NCI-H345 (cell line): ENCODE data around the gene ZNF165.
"Not testable (repeated sequence)": the region's sequence is repeated elsewhere in the genome, so short reads cannot be mapped to it uniquely, and the experiment has no call there.

Source experiments
- DNase-seq: peaks from one replicate; lab custom pipeline; 2025; lab: John Stamatoyannopoulos, UW

The ZNF165 gene

DNA sequence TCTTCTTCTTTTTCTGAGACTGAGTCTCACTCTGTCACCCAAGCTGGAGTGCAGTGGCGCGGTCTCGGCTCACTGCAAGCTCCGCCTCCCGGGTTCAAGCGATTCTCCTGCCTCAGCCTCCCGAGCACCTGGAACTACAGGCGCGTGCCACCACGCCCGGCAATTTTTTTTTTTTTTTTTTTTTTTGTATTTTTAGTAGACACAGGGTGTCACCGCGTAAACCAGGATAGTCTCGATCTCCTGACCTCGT is at the start of gene ZNF165:
TSS of gene ZNF165 (plus strand) at position 188 of the 250 bp plus-strand sequence. CDS start 4,913 bp downstream, outside the sequence.
- peak; percentile 29 for DNase-seq

DNA sequence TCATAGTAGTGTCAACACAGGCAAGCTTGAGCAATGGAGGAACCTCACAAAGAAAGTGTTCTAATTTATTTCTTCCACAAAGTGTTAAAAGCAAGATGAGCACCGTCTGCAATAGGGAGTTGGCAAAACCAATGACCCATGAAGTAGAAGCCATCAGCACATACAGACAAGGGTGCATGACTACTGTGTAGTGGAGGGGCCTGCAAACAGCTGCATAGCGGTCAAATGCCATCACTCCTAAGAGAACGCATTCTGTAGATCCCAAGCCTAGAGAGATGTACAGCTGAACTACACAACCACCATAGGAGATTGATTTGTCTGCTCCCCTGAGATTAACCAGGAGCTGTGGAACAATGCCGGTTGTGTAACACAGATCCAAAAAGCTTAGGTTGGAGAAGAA is 26.8 kb upstream of the ZNF165 start:
- DNase-seq = no peak

DNA sequence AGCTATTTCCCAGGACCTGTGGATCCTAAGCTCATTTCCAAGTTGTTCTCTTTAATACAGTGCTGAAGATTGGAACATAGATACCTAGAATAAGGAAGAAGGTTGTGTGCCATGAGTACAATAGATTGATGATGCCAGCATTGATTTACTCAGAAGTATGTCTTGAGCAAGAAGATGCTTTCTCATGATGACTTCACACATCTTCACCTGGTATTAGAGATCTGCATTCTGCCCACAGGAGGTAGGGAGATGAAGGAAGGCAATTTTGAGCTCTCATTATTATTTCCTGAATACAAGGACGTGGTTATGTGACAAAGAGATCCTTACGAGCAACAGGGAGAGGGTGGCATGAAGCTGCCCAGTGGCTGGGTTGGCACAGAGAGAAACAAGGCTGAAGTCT is 20.0 kb upstream of the ZNF165 start:
- DNase-seq = no peak

DNA sequence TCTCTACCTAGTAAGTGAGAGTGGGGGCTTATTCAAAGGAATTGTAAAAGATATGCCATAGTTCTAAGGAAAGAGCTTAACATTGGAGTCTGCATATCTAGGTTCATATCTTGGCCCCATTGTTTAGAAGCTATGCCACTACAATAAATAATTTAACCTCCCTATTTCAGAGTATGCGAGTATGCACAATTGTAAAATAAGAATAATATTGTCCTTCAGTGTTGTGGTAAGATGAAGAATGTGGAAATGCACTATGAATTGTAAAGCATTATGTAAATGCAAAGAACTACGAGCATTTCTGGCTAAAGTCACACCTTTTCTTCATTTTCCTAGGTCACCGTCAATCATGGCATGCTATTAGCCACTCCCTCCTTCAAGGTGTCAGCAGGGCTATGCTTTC is 16.1 kb upstream of the ZNF165 start:
- no peak for DNase-seq

DNA sequence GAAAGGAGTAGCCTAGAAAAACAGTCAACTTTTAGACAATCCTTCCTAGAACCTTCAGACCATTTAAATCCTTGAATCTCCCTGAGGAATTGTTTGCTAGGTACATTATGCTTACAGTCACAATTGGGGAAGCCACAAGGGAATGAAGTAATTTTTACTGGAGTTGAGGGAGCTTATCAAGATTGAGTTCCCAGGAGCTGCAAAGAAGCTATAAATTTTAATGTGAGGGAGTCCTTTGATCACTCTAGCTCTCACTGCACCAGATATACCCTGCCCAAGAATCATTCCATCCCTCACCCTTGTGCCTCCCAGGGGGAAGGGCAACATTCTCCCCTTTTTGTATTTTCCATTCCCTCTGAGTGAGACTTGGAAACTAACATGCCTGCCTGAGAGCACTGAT is 12.3 kb upstream of the ZNF165 start:
- no peak for DNase-seq

DNA sequence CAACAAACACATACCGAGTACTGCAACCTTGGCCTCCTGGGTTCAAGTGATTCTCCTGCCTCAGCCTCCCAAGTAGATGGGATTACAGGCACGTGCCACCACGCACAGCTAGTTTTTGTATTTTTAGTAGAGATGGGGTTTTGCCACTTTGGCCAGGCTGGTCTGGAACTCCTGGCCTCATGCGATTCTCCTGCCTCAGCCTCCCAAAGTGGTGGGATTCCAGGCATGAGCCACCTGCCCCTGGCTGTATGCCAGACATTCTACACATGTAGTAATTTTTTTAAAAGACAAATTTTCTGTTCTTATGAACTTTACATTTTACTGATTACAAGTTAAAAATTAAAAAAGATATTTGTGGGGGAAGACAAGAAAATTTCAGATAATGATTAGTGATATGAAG is 9.4 kb upstream of the ZNF165 start:
- not testable (repeated sequence) for DNase-seq

DNA sequence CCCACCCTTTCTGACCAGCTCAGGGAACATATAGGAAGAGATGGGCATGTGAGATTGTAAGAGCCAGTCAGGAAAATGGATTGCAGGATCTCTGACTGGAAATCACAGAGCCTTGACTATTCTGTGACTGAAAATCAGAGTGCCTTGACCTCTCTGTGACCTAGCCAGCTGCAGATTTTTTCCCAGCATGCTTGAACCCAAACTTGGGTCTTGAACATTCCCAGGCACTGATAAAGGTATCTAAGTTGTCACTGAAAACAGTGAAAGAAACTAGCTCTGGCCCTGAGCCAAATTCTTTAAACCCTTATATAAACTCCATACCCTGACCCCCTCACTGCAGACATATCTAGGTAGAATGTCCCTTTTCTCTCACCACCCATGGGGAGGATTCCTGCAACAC is 2.3 kb upstream of the ZNF165 start:
- no peak for DNase-seq

DNA sequence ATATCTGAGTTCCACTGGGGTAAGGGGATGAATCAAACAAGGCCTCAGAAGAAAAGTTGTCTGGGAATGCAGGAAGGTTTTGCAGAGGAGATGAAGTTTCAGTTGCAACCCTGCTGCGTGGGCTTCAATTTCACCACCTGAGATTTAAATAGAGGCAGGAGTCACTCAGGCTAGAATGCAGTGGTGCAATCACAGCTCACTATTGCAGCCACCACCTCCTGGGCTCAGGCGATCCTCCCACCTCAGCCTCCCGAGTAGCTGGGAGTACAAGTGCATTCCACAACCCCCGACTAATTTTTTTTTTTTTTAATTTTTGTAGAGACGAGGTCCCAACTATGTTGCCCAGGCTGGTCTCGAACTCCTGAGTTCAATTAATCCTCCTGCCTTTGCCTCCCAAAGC is 1.5 kb upstream of the ZNF165 start:
- no peak for DNase-seq

DNA sequence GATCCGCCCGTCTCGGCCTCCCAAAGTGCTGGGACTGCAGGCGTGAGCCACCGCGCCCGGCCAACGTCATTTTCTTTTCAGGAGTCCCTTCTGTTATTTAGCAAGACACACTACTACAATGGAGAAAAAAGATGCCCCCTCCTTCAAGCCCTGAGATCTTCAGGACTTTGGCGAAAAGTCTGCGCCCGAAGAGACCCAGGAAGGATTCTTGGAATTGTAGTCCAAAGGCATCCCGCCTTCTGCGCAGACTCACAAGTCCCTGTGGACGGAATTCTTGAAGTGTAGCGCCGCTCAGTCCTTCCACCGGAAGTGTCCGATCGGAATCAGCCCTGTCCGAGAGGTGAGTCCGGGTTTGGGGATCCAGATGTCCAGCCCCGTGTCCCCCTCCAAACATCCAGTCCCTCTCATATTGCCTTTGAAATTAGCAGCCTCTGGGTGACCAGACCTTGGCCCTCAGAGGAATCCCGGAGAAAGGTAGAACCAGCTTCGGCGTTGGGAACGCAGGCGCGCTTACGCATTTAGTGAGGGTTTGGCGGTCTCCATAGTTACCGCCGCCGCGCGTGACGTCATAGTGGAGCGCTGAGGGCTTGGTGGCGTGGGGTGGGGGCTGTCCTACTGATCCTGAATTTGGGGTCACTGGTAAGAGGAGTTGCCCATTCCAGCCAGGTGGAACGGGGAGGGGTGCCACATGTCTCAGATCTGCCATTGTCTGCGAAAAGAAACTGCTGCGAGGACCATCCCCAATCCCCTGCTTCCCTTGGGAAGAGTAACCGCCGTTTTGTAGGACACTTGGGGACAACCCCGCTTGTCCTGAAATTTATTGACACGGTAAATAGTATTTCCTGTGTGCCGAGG is 490 bp downstream of the ZNF165 start:
- peak; percentile 94 for DNase-seq

DNA sequence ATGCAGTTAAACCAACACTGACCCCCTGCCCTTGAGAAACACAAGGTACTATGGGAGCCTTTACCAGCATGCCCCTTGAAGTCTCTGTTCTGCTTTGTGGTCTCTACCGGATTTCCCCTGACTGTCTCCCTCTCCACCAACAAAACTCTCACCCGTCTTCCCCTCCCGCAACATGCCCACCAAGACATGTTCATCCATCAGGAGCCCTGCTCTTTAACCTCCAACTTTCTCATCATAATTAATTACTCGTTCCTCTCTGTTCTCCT is 1.1 kb downstream of the ZNF165 start:
- DNase-seq = no peak

DNA sequence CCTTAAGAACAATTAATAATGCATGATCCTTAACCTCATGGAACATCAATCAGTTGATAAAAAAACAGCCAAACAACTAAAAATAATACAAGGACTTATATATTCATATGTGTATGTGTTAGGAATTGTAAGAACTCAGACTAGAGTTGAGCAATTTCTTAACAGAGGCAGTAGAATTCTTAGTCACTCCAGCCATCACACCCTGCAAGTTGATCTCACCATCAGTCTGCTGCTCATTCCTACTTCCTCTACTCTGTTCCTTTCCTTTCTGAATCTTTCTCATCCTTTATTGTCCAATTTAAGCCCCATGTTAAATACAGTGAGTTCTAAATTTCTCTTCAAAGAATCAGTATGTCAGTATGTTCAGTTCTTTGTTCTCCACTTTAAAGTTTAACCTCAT is 2.6 kb downstream of the ZNF165 start:
- no peak for DNase-seq

DNA sequence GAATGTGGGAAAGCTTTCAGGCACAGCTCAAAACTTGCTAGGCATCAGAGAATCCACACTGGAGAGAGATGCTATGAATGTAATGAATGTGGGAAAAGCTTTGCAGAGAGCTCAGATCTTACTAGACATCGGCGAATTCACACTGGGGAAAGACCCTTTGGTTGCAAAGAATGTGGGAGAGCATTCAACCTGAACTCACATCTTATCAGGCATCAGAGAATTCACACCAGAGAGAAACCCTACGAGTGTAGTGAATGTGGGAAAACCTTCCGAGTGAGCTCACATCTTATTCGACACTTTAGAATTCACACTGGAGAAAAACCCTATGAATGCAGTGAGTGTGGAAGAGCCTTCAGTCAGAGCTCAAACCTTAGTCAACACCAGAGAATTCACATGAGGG is 8.7 kb downstream of the ZNF165 start:
- DNase-seq = no peak

DNA sequence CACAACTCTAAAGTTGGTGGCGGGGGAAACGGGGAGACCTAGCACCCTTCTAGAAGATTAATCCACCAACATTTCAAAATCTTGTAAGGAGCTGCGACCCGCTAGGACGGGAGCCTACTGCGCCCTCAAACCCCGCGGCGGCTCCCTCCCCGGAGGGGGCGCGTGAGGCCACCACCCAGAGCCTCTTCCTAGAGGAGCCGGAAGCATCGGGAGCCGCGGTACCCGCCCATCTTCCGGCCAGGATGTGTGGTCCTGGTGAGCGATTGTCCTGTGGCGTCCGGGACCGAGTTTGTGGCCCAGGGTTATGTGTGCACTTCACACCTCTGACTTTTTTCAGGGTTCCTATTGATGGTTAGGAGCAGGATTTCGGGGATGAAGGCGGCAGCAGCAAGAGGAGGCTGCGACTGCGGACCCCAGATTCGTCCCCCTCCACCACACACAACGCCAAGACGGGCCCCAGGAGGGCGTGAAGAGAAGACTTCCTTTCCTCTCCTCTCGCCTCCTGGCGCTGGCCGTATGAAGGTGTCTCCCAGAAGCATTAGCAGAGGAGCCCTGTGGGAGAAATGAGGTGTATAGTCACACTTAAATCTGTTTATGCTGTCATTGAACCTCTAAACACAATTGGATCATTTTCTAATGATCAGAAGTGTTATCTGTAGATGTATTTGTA is 10.7 kb downstream of the ZNF165 start:
- no peak for DNase-seq

DNA sequence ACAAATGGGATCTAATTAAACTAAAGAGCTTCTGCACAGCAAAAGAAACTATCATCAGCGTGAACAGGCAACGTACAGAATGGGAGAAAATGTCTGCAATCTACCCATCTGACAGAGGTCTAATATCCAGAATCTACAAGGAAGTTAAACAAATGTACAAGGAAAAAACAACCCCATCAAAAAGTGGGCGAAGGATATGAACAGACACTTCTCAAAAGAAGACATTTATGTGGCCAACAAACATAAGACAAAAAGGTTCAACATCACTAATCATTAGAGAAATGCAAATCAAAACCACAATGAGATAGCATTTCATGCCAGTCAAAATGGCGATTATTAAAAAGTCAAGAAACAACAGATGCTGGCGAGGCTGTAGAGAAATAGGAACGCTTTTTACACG is 21.9 kb downstream of the ZNF165 start:
- DNase-seq = not testable (repeated sequence)

DNA sequence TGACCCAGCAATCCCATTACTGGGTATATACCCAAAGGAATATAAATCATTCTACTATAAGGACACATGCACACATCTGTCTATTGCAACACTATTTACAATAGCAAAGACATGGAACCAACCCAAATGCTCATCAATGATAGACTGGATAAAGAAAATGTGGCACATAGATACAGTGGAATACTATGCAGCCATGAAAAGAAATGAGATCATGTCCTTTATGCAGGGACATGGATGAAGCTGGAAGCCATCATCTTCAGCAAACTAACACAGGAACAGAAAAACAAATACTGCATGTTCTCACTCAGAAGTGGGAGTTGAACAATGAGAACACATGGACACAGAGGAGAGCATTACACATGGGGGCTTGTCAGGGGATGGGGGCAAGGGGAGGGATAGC is 22.3 kb downstream of the ZNF165 start:
- not testable (repeated sequence) for DNase-seq

DNA sequence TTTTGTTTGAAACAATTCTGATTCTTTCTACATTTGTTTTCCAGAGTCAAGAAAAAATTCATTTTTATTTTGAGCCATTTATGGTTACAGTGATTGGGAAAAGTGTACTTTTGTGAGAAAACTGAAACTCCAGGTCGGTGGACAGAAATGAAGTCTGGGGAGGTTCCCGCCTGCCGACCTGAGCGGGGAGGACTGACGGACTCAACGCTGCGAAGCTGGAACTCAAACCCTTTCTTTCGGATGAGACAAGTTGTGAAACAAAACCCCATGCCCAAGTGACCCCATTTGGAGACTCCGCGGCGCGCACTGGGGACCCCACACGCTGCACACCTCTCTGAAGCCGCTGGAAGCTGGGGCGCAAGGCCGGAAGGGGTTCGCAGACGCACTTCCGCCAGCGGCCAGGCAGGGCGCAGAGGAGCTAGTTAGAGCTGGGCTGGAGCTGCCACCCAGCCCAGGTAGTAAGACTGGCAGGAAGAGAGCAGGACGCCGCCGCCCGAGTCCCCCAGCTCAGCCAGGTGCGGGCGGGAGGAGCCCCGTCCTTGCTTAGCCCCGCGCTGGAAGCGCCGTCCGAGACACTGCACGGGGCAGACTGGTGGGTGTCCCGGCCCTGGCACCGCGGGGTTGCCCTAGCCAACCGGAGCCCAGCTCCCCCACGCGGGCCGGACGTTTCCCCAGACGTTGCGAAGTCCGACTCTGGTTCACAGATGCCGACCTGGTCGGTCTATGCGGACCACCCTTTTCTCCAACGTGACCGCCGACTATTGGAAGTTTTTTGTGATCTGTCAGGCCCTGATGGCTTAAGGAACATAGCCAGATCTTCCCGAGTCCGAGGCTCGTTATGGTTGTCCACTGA is 24.2 kb downstream of the ZNF165 start:
- peak; percentile 89 for DNase-seq

DNA sequence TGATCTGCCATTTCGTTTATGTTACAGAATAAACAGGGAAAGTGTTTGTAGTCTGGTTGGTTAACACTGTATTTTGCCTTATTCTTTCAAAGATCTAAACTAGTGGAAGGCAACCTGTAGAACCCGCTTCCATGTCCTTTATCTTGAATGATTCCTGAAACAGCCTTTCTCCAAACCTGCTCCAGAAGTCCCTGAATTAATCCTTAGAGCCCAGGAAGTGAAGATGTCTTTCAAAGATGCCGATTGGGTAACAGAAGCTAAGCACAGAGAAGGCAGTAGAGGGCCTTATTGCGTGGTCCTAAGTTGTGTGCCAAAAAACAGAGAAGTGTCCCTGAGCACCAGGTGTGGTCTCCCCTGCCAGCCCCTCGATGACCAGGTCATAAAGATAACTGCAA is 24.9 kb downstream of the ZNF165 start:
- DNase-seq = no peak

DNA sequence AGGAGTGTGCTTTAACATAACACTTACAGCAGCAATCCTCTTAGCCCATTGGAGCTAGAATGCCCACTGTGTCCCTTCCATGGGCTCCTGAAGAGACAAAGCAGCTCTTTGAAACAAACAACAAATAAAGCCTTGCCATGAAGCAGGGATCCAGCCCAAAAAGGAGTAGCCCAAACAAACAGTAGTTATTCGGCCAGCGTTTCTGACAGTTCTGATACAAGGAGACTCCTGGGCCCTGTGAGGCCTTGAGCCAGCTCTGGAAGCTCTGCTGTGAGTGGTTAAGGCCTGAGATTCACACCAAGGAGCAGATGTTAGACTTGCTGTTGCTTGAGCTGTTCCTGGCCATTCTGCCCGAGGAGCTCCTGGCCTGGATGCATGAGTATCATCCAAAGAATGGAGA is 27.1 kb downstream of the ZNF165 start:
- no peak for DNase-seq

DNA sequence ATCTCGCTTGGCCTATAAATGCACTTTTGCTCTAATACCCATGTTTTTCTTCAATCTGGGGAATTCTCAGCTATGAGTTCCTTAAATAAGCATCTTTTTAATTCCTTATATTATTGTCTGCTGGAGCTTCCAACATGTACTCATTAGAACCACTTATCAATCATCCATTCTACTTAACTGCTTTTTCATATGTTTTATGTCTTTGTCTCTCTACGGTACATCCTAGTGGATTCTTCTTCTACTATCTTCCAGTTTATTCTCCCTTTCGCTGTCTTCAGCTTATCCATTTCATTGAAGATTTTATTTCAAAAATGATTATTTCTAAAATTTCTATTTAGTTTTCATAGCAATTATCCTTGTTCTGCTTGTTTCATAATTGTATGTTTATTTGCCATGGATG is 31.6 kb downstream of the ZNF165 start:
- no peak for DNase-seq

DNA sequence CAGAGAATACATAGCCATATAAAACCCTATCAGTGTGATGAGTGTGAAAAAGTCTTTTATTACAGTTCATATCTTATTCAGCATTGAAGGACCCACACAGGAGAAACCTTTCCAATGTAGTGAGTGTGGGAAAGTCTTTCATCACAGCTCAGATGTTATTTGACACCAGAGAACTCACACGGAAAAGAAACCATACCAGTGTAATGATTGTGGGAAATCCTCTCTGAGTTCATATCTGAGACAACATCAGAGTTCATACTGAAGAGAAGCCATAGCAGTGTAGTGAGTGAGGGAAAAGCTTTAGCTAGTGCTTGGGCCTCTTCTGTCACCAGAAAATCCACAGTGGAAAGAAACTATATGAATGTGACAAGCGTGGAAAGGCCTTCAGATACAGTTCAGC is 35.4 kb downstream of the ZNF165 start:
- DNase-seq = no peak

DNA sequence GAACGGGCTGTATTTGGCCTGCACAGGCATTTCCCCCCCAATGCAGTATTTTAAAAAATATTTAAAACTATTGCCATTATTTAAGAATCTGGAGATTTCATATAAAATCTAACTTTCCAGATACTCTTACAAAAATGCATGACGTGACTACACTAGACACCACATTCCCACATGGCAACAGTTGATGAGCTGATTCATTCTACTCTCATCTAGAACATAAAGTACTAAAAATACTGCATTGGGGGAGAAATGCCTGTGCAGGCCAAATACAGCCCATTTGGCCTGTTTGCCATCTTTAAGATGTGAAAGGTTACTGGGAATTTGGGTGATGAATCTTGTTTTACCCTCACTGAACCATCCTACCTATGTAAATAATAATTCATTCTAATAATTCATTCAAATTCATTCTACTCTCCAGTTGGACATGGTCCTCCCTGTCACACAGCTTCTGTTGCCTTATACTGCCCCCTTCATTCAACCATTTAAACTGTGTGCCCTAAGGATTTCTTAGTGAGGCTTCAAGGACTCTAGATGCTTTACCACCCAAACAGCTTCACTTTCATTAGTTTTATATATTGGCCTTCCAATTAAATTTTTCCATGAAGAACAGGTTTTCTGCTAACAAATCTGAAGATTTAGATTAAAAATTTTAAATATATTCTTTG is 37.1 kb downstream of the ZNF165 start:
- DNase-seq = no peak

DNA sequence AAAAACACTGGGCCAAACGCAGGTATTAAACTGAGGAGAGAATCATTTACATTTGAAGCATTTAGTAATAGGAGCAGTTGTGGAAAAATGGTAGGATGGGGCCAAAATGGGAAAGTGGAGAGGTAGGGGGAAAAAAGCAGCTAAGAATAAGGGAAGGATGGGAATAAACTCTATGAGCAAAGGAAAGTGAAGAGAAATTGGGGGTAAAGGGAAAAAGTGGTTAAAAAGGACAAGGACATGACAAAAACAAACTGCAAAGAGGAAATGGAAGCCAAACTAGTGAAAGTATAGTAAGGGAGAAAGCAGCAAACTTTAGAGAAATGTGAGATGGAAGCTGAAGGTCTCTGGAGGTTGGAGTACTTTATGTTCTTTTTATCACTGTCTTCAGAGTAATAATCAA is 37.8 kb downstream of the ZNF165 start:
- DNase-seq = no peak

DNA sequence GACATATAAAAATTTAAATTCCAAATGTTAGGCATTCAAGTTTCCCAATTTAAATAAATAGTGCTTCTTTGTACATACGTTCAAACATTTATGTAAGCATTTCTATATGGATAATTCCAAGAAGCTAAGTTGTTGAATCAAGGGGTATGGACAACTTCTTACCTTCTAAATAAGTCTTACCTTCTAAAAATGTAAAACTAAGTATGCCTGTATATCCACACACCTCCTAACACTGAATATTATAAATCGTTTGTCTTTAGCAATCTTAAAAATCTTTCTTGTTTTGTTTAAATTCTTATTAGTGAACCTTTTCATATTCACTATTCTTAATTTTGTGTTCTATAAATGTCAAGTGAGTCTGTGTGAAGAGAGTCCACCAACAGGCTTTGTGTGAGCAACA is 41.5 kb downstream of the ZNF165 start:
- DNase-seq = no peak
